Epithelial cell of proximal tubule (primary cell): ENCODE data around the gene IGFBP2. TPM values are rescaled to one million over a fixed set of nuclear protein-coding genes. Genes with fewer than 3 reads are reported as not detected.

Experiments
- DNase-seq: peaks from one replicate; pipeline ENCODE4 v3.0.0-alpha.2; 2011; ENCODE audit warnings: low read depth
- H3K4me3 ChIP-seq: 2 replicates; pipeline ENCODE4 v1.5.1; 2011; ENCODE audit warnings: low read depth, mild to moderate bottlenecking, low read length
- CTCF ChIP-seq: conservative IDR thresholded peaks from 2 replicates; pipeline ENCODE4 v1.5.1; 2012; ENCODE audit warnings: low read depth, mild to moderate bottlenecking, low read length
- total RNA-seq: library from RNA; depleted of rRNA; stranded (reverse); fragments of >200 nt; gene quantifications from 2 replicates; pipeline ENCODE4 v1.2.3, GENCODE V29; 2015

IGFBP2 gene
- total RNA-seq, 1 donor from 2014 or later, result 409 TPM

DNA sequence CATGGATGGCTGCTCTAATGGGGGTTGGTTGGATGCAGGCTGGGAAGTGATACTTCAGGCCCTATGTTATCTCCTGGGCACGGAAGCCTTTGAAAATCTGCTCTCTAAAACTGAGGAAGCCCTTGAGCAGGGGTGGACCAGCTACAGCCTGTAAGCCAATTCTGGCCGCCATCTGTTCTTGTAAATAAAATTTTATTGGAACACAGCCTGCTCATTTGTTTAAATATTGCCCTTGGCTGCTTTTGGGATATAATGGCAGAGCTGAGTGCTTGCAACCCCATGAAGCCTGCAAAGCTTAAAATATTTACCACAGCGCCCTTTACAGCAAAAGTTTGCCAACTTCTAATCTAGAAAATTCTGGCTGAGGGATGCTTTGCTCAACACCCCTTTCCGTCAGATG, 11.9 kb upstream of the IGFBP2 start:
- no peak for TF ChIP-seq CTCF
- no peak for DNase-seq
- H3K4me3 ChIP-seq, result no peak overlapping the region

- no peak overlapping the region for H3K4me3 ChIP-seq
- DNase-seq, result no peak
- no peak for TF ChIP-seq CTCF
Measured at GRCh38 chr2:216622526-216622925, 10.7 kb upstream of the IGFBP2 start.

DNA sequence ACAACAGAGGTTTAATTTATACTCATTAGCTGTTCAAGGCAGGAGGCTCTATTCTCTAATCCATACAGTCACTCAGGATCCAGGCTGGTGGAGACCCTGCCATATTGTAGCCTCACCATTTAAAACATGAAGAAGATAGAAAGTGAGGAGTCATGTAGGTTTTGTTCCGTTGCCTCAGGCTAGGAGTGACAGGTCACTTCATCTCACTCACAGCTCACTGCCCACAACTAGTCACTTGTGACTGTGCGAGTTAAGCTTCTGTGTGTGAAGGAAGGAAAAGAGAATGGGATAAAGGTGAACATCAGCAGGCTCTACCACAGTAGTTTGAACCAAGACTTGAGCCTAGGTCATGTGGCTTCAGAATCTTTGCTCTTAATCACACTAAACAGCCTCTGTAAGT, 9.0 kb upstream of the IGFBP2 start:
- no peak overlapping the region for H3K4me3 ChIP-seq
- no peak for DNase-seq
- TF ChIP-seq CTCF, result no peak

- H3K4me3 ChIP-seq, result no peak overlapping the region
- no peak for DNase-seq
- no peak for TF ChIP-seq CTCF
Measured at GRCh38 chr2:216626168-216626874, 6.9 kb upstream of the IGFBP2 start.

DNA sequence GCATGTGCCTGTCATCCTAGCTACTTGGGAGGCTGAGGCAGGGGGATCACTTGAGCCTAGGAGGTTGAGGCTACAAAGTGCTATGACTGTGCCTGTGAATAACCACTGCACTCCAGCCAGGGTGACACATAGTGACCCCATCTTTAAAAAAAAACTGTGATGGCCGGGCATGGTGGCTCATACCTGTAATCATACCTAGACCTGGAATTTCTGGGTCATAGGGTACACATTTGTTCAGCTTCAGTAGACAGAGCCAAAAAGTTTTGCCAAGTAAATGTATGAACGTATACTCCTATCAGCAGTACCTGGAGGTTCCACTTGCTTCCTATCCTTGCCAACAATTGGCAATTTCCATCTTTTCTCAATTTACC, 6.4 kb upstream of the IGFBP2 start:
- no peak for DNase-seq
- H3K4me3 ChIP-seq, result no peak overlapping the region

DNA sequence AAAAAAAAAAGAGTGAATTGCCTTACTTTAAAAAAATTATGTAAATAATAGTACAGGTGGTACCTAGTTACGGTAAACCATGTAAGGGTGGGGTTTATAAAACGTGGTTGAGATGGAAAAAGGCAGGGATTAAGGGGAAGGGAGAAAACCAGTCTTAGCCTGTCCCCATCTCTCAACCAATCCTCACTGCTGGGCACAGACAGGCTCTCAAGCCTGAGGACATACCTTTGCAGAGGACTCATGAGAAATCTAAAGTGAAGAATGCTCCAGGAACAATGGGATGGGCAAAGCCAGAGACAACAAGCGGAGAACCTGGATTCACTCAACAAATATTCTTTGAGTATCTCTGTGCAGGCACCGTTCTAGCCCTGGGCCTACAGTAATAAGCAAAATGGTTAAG, 3.4 kb upstream of the IGFBP2 start:
- DNase-seq, result no peak
- no peak for TF ChIP-seq CTCF
- no peak overlapping the region for H3K4me3 ChIP-seq

More for the DNA sequence above, 6.4 kb upstream of the IGFBP2 start:
- TF ChIP-seq CTCF, result no peak

DNA sequence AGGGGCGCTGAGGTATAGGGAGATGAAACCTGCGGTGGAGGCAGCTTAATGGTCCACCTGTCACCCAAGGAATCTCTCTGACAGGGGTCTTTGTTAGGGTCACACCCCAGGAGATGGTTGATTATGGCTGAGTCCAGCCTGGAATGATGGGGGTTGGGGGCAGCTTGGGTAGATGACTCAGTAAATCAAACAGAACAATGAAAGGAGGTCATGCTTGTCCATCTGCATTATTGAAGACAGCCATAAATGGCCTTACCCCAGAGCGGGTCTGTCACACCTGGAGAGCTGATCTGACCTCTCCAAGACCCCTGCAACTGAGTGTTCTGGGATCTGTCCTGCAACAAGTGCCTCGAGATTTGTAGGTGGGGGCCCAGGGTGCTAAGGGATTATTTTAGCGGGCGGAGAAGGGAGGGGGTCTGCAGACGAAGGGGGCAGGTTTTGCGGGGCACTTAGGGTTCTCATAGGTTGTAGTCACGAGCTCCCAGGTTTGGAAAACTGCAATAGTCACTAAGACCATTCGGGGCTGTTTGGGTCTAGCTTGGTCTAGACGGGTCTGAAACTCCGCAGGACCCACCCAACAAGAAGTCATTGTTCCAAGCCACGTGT, 771 bp upstream of the IGFBP2 start:
- TF ChIP-seq CTCF, result no peak
- no peak overlapping the region for H3K4me3 ChIP-seq
- no peak for DNase-seq
